Measurements from ENCODE around the gene CPNE4.

The CPNE4 gene

DNA sequence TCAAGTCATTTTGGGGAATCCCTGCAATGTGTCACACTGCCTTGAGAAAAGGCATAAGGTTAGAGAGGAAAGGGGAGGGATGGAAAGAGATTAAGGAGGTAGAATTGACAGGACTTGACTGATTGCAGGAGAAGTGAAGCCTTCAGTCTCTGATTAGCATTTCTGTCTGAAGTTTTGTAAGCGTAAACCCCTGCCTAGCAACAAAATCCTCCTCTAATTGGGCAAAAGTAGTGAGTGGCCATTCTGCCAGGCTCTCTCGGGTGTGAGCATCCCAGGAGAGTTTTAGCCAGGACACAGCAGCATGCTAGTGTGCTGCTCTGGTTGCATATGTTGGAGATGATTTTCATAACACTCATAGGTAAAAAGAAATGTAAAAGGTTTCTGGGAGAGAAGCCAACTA lies 415.0 kb downstream of the CPNE4 start:
- H3K4me3 ChIP-seq (ENCODE audit: low read depth, low read length) = no peak overlapping the region
- TF ChIP-seq, protein P1, sequence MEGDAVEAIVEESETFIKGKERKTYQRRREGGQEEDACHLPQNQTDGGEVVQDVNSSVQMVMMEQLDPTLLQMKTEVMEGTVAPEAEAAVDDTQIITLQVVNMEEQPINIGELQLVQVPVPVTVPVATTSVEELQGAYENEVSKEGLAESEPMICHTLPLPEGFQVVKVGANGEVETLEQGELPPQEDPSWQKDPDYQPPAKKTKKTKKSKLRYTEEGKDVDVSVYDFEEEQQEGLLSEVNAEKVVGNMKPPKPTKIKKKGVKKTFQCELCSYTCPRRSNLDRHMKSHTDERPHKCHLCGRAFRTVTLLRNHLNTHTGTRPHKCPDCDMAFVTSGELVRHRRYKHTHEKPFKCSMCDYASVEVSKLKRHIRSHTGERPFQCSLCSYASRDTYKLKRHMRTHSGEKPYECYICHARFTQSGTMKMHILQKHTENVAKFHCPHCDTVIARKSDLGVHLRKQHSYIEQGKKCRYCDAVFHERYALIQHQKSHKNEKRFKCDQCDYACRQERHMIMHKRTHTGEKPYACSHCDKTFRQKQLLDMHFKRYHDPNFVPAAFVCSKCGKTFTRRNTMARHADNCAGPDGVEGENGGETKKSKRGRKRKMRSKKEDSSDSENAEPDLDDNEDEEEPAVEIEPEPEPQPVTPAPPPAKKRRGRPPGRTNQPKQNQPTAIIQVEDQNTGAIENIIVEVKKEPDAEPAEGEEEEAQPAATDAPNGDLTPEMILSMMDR (conservative IDR thresholded peaks at IDR 0.05; ENCODE audit: low read depth, low read length) = no peak
- DNase-seq (ENCODE audit: low read depth) = no peak

DNA sequence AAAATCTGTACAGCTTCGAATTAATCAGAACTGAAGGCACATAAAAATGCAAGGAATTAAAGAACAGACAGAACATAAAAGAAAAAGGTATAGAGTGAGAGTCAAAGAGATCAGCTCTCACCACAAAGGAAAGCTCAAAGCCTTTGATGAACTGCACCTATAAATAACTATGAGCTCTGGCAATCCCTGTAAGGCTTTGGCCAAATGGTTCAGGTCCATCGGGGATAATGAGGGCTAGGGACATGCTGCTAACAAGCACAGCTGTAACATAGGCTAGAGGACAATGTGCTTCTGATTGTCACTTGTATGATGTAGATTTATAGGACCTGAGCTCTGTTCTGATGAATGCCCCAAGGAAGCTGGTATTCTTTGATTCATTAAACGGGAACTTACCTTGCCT lies 418.1 kb downstream of the CPNE4 start:
- H3K4me3 ChIP-seq (ENCODE audit: low read depth, low read length) = no peak overlapping the region
- TF ChIP-seq, protein P1 (conservative IDR thresholded peaks at IDR 0.05; ENCODE audit: low read depth, low read length) = no peak
- no peak for DNase-seq (ENCODE audit: low read depth)

DNA sequence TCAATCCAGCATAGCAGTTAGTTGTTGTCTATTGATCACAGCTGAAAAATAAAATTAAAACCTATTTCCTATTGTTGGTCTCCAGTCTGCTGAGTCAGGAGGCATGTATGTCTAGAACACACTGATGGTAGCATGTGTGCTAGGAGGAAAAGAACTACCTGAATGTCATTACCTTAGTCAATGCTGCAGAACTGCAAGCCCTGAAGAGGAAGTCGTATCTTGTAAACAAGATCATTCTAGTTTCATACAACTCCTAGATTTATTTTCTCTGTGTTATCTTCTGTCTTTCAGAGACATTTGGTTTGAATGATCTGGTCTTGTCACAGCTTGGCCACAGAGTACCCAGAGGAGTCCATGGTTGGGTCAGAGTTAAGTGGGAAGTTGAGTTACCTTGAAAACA lies 422.1 kb downstream of the CPNE4 start:
- H3K4me3 ChIP-seq (ENCODE audit: low read depth, low read length) = no peak overlapping the region
- DNase-seq (ENCODE audit: low read depth) = no peak
- TF ChIP-seq, protein P1 (conservative IDR thresholded peaks at IDR 0.05; ENCODE audit: low read depth, low read length) = no peak

DNA sequence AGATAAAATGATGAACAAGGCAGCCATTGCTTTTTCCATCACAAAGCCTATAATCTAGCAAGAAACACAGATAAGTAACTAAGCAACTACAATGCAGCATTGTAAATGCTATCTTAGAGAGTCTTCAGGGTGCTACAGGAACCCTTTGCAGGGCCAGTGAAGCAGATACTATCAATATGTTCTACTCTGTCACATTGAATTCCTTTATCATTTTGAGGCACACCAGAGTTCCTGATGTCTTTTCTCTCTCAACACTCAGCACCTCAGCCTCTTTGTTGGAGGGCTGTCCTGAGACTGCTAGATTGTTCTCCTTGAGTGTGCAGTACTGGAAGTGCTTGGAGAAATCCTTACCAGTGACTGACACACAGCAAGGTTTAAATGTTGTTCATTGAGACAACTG lies 424.6 kb downstream of the CPNE4 start:
- H3K4me3 ChIP-seq (ENCODE audit: low read depth, low read length) = no peak overlapping the region
- TF ChIP-seq, protein P1 (conservative IDR thresholded peaks at IDR 0.05; ENCODE audit: low read depth, low read length) = no peak
- no peak for DNase-seq (ENCODE audit: low read depth)

DNA sequence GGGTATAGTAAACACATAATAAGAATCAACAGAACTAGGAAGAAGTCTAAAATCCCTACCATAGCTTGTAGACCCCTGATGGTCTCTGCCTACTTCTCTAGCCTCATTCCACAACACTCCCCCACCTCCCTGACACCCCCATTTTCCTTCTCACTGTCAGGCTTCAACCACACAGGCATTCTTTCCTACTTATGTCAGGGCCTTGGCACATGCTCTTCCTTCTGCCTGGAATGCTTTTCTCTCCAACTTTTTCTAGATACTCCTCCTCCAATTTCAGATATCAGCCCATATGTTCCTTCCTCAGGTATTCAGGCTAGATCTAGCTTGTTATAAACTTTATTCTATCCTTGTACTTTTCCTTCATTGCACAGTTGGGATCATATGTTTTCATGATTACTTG lies 426.1 kb downstream of the CPNE4 start:
- no peak overlapping the region for H3K4me3 ChIP-seq (ENCODE audit: low read depth, low read length)
- TF ChIP-seq, protein P1 (conservative IDR thresholded peaks at IDR 0.05; ENCODE audit: low read depth, low read length) = no peak
- no peak for DNase-seq (ENCODE audit: low read depth)

DNA sequence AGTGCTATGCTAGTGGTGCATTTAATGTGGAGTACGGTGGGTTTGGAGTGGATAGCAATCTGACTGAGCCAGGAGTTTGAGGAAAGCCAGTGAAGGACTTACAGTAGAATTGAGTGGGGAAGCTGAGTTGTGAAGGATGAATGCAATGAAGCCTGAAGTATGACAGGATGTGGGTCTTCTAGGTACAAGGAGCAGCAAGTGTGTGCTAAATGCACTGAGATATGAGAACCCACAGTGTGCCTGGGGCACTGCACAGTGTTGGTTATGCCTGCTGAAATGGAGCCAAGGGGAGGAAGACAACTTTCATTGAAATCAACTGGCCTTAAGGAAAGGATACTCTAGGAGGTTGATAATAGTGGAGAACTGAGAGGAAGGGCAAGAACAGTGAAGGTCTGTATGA lies 426.5 kb downstream of the CPNE4 start:
- DNase-seq (ENCODE audit: low read depth) = no peak
- TF ChIP-seq, protein P1 (conservative IDR thresholded peaks at IDR 0.05; ENCODE audit: low read depth, low read length) = no peak
- no peak overlapping the region for H3K4me3 ChIP-seq (ENCODE audit: low read depth, low read length)

DNA sequence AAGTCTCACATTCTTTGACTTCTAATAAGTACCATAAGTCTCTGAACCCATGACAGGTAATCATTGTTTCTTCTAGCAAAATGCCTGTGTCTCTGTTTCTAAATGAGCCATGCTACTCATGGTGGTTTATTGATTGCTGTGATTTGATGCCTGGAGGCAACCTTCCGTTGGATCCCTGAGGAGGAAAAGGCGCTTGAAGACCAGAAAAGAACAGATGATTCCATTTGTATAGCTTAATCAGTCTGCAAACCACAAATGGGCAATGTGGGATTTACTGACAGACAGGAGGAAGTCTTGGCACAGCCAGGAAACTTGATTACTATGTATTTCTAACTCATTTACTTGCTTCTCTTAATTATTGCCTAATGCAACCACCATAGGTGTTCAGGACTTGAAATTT lies 428.9 kb downstream of the CPNE4 start:
- H3K4me3 ChIP-seq (ENCODE audit: low read depth, low read length) = no peak overlapping the region
- TF ChIP-seq, protein P1 (conservative IDR thresholded peaks at IDR 0.05; ENCODE audit: low read depth, low read length) = no peak
- DNase-seq (ENCODE audit: low read depth) = no peak
